Measurements from ENCODE around the gene BAZ2A.

The BAZ2A gene

DNA sequence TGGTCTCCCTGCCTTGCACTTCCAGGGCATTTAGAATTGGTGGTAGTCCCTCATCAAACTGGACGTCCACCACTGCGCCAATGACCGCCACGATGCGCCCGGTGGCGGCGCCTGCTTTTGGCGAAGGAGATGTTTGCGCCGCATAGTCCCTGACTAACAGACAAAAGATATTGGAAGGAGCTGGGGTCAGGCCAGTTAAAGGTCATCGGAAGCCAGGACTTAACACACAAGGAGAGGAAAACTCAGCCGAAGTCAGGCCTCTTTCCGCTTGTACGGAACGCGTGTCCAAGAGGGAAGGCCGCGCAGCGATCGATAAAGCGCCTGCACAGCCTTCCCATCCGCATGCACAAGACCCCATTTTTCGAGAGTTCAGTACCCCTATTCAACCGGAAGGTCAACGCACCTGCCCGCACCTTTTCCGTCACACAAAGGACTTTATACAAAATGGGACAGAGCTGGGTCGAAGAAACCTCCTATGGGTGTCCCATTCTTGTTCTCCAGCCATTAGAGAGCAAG is 15.1 kb upstream of the BAZ2A start:
- Histone ChIP-seq H3K9me3 (ENCODE audit: insufficient read depth, low read length) (no peaks in the 10 kb centered on the region), H3K27me3 (ENCODE audit: insufficient read depth, insufficient read length) (no peaks in the 10 kb centered on the region), H3K36me3 (ENCODE audit: insufficient read depth, insufficient read length, low read length) (peaks cover 48% of the 10 kb centered on the region), H3K9ac (ENCODE audit: insufficient read length, low read depth) (peak overlapping the region; percentile 97), H3K4me1 (ENCODE audit: insufficient read depth, insufficient read length) (no peaks in the 10 kb centered on the region), H3K4me3 (ENCODE audit: insufficient read length, low read depth) (peak overlapping the region; percentile 93)
- no peak for TF ChIP-seq ZNF274 (IDR thresholded peaks at IDR 0.05; ENCODE audit: low read depth, low read length)
- no peak for TF ChIP-seq YY1 (IDR thresholded peaks at IDR 0.05; ENCODE audit: insufficient read depth, insufficient read length)
- TF ChIP-seq SUZ12 (IDR thresholded peaks at IDR 0.05; ENCODE audit: extremely low read depth, insufficient read depth, insufficient read length) = no peak
- no peak for DNase-seq (ENCODE audit: low read depth, low spot score)

DNA sequence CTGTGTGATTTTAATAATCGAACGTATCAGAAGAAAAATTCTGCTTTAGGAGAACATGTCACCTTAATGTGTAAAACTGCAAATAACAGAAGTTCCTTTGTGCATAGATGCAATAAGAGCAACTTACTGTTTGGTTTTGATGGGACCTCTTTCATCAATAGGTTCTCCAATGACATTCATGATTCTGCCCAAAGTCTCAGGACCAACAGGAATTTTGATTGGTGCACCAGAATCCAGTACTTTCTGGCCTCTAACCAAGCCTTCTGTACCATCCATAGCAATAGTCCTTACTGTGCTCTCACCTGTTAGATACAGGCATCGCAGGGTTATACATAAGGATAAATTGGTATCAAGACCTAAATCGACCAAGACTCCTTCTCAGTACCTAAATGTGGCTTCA is 14.5 kb upstream of the BAZ2A start:
- Histone ChIP-seq H3K4me1 (ENCODE audit: insufficient read depth, insufficient read length) (no peaks in the 10 kb centered on the region), H3K9me3 (ENCODE audit: insufficient read depth, low read length) (no peaks in the 10 kb centered on the region), H3K36me3 (ENCODE audit: insufficient read depth, insufficient read length, low read length) (peaks cover 54% of the 10 kb centered on the region), H3K9ac (ENCODE audit: insufficient read length, low read depth) (peak overlapping the region; percentile 97), H3K27me3 (ENCODE audit: insufficient read depth, insufficient read length) (no peaks in the 10 kb centered on the region), H3K4me3 (ENCODE audit: insufficient read length, low read depth) (peak overlapping the region; percentile 93)
- no peak for TF ChIP-seq SUZ12 (IDR thresholded peaks at IDR 0.05; ENCODE audit: extremely low read depth, insufficient read depth, insufficient read length)
- no peak for TF ChIP-seq YY1 (IDR thresholded peaks at IDR 0.05; ENCODE audit: insufficient read depth, insufficient read length)
- TF ChIP-seq ZNF274 (IDR thresholded peaks at IDR 0.05; ENCODE audit: low read depth, low read length) = no peak
- DNase-seq (ENCODE audit: low read depth, low spot score) = no peak

- DNase-seq (ENCODE audit: low read depth, low spot score) = no peak
- TF ChIP-seq YY1 (IDR thresholded peaks at IDR 0.05; ENCODE audit: insufficient read depth, insufficient read length) (no peak), ZNF274 (IDR thresholded peaks at IDR 0.05; ENCODE audit: low read depth, low read length) (no peak), SUZ12 (IDR thresholded peaks at IDR 0.05; ENCODE audit: extremely low read depth, insufficient read depth, insufficient read length) (no peak)
- Histone ChIP-seq H3K9me3 (ENCODE audit: insufficient read depth, low read length) (no peaks in the 10 kb centered on the region), H3K4me1 (ENCODE audit: insufficient read depth, insufficient read length) (no peaks in the 10 kb centered on the region), H3K9ac (ENCODE audit: insufficient read length, low read depth) (no peak overlapping the region), H3K4me3 (ENCODE audit: insufficient read length, low read depth) (no peak overlapping the region), H3K27me3 (ENCODE audit: insufficient read depth, insufficient read length) (no peaks in the 10 kb centered on the region), H3K36me3 (ENCODE audit: insufficient read depth, insufficient read length, low read length) (peaks cover 79% of the 10 kb centered on the region)
Measured at GRCh38 chr12:56641219-56641618, 11.1 kb upstream of the BAZ2A start.

GRCh38 chr12:56637621-56638020 is 7.5 kb upstream of the BAZ2A start:
- Histone ChIP-seq H3K27me3 (ENCODE audit: insufficient read depth, insufficient read length) (no peaks in the 10 kb centered on the region), H3K4me1 (ENCODE audit: insufficient read depth, insufficient read length) (peaks cover 7% of the 10 kb centered on the region), H3K36me3 (ENCODE audit: insufficient read depth, insufficient read length, low read length) (peaks cover 53% of the 10 kb centered on the region), H3K4me3 (ENCODE audit: insufficient read length, low read depth) (no peak overlapping the region), H3K9me3 (ENCODE audit: insufficient read depth, low read length) (no peaks in the 10 kb centered on the region), H3K9ac (ENCODE audit: insufficient read length, low read depth) (no peak overlapping the region)
- TF ChIP-seq SUZ12 (IDR thresholded peaks at IDR 0.05; ENCODE audit: extremely low read depth, insufficient read depth, insufficient read length) = no peak
- no peak for DNase-seq (ENCODE audit: low read depth, low spot score)

DNA sequence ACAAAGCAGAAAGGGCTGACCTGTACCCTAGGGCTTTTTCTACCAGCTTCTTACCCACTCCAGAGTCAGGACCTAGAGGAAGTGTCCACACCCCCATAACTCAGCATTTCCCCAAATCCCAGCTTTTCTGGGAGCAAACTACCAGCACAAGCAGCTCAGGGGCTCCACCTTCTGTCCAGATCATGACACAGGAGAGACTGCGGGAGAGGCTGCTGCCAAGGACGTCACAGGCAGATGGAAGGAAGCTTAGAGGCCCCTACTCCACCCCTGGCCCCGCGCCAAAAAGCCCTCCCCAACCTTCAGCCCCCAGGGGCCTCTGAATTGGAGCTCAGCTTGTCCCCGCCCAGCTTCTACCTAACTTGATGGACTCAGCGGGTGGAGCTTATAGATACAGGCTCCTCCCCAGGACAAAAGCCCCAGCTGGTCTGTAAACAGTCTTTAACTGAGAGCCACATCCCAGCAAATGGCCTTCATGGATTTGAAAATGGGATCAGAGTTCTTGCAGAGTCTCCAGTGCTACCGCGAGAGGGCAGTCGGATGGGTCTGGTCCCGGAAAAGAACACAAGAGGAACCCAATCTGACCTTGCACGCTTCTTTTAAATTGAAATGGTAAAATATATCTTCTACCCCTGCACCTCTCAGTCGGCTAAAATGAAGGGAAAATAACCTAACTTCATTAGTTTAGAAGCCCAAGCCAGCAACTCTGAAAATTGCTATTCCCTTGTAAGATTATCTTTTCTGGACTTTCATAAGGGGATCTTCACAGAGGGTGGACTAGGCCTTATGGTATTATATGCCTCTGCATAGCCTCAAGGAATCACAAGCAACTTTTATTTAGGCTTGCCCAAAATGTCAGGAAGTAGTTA is 6.8 kb upstream of the BAZ2A start:
- H3K9ac ChIP-seq (ENCODE audit: insufficient read length, low read depth) = peak overlapping the region; percentile 96
- TF ChIP-seq YY1 (IDR thresholded peaks at IDR 0.05; ENCODE audit: insufficient read depth, insufficient read length) (no peak), SUZ12 (IDR thresholded peaks at IDR 0.05; ENCODE audit: extremely low read depth, insufficient read depth, insufficient read length) (no peak)
- H3K27me3 ChIP-seq (ENCODE audit: insufficient read depth, insufficient read length) = no peaks in the 10 kb centered on the region
- peaks cover 7% of the 10 kb centered on the region for H3K4me1 ChIP-seq (ENCODE audit: insufficient read depth, insufficient read length)
- peak overlapping the region; percentile 72 for H3K4me3 ChIP-seq (ENCODE audit: insufficient read length, low read depth)
- peaks cover 46% of the 10 kb centered on the region for H3K36me3 ChIP-seq (ENCODE audit: insufficient read depth, insufficient read length, low read length)
- peak; percentile 99 for DNase-seq (ENCODE audit: low read depth, low spot score)
- H3K9me3 ChIP-seq (ENCODE audit: insufficient read depth, low read length) = no peaks in the 10 kb centered on the region

GRCh38 chr12:56635806-56636674 is 5.9 kb upstream of the BAZ2A start:
- peak overlapping the region; percentile 72 for H3K4me3 ChIP-seq (ENCODE audit: insufficient read length, low read depth)
- H3K9ac ChIP-seq (ENCODE audit: insufficient read length, low read depth) = peak overlapping the region; percentile 96
- H3K9me3 ChIP-seq (ENCODE audit: insufficient read depth, low read length) = no peaks in the 10 kb centered on the region
- H3K27me3 ChIP-seq (ENCODE audit: insufficient read depth, insufficient read length) = no peaks in the 10 kb centered on the region
- peaks cover 38% of the 10 kb centered on the region for H3K36me3 ChIP-seq (ENCODE audit: insufficient read depth, insufficient read length, low read length)
- no peak for DNase-seq (ENCODE audit: low read depth, low spot score)
- peaks cover 9% of the 10 kb centered on the region for H3K4me1 ChIP-seq (ENCODE audit: insufficient read depth, insufficient read length)
- TF ChIP-seq YY1 (IDR thresholded peaks at IDR 0.05; ENCODE audit: insufficient read depth, insufficient read length) = no peak
- TF ChIP-seq ZNF274 (IDR thresholded peaks at IDR 0.05; ENCODE audit: low read depth, low read length) = no peak
- TF ChIP-seq SUZ12 (IDR thresholded peaks at IDR 0.05; ENCODE audit: extremely low read depth, insufficient read depth, insufficient read length) = no peak
